GM18519 (cell line): ENCODE data around the gene ZFHX3.
"Not testable (repeated sequence)": the region's sequence is repeated elsewhere in the genome, so short reads cannot be mapped to it uniquely, and the experiment has no call there.

Experiments used
- ATAC-seq: cut with Tn5 transposase; IDR thresholded peaks from one replicate; pipeline ENCODE4 v1.9.1; 2021; ENCODE audit warnings: mild to moderate bottlenecking, moderate library complexity; ENCODE audit not compliant: unreplicated experiment, low FRiP score

The ZFHX3 gene, protein sequence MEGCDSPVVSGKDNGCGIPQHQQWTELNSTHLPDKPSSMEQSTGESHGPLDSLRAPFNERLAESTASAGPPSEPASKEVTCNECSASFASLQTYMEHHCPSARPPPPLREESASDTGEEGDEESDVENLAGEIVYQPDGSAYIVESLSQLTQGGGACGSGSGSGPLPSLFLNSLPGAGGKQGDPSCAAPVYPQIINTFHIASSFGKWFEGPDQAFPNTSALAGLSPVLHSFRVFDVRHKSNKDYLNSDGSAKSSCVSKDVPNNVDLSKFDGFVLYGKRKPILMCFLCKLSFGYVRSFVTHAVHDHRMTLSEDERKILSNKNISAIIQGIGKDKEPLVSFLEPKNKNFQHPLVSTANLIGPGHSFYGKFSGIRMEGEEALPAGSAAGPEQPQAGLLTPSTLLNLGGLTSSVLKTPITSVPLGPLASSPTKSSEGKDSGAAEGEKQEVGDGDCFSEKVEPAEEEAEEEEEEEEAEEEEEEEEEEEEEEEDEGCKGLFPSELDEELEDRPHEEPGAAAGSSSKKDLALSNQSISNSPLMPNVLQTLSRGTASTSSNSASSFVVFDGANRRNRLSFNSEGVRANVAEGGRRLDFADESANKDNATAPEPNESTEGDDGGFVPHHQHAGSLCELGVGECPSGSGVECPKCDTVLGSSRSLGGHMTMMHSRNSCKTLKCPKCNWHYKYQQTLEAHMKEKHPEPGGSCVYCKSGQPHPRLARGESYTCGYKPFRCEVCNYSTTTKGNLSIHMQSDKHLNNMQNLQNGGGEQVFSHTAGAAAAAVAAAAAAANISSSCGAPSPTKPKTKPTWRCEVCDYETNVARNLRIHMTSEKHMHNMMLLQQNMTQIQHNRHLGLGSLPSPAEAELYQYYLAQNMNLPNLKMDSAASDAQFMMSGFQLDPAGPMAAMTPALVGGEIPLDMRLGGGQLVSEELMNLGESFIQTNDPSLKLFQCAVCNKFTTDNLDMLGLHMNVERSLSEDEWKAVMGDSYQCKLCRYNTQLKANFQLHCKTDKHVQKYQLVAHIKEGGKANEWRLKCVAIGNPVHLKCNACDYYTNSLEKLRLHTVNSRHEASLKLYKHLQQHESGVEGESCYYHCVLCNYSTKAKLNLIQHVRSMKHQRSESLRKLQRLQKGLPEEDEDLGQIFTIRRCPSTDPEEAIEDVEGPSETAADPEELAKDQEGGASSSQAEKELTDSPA (N-terminal part only)

GRCh38 chr16:73047536-73048291 is at the start of gene ZFHX3:
Gene ZFHX3 (minus strand): TSS chr16:73048128. CDS start chr16:72960145, 87,983 bp downstream.
- peak; percentile 54 for ATAC-seq

DNA sequence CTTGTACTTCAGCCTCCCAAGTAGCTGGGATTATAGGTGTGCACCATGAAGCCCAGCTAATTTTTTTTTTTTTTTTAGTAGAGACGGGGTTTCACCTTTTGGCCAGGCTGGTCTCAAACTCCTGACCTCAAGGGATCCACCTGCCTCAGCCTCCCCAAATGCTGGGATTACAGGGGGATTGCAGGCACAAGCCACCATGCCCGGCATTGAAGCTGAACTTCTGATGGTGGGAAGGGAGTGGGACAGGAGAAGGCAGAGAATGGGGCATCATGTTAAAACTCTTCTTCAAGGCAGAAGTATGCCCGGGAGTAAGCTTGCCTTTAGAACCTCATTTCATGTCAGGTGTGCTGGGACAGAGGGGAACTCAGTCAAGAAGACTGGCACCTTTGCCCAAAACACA is 48.6 kb upstream of the ZFHX3 start:
- no peak for ATAC-seq

- ATAC-seq = no peak
Observed at GRCh38 chr16:73095885-73096421, 48.0 kb upstream of the ZFHX3 start.

DNA sequence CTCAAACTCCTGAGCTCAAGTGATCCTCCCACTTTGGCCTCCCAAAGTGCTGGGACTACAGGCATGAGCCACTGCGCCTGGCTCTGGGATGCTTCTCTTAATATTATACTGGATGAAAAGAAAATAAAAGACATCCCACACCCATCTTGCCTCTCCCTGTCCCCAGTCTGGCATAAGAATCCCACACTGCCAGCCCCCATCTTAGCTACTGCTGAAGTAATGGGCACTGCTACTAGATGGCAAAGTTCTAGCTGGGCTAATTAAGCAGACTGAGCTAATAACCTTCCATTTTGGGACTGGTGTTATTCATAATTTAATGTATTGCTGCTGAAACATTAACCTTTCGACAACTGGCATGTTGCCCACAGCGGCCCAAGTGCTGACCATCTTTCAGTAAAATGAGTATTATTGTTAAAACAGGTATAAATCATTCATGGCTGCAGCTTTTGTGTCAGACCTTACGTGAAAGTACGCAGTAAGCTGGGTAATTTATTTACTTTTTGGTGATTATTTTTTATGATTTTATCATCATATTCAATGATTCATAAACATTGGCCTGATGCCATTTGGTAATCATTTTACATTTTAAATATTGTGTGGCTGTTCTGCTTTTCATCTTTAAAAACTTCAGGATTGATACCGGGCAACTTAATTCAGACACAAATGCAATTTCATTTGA is 47.4 kb upstream of the ZFHX3 start:
- ATAC-seq = no peak

- ATAC-seq = no peak
Observed at GRCh38 chr16:73094371-73094770, 46.4 kb upstream of the ZFHX3 start.

- no peak for ATAC-seq
Observed at GRCh38 chr16:73093146-73094144, 45.5 kb upstream of the ZFHX3 start.

DNA sequence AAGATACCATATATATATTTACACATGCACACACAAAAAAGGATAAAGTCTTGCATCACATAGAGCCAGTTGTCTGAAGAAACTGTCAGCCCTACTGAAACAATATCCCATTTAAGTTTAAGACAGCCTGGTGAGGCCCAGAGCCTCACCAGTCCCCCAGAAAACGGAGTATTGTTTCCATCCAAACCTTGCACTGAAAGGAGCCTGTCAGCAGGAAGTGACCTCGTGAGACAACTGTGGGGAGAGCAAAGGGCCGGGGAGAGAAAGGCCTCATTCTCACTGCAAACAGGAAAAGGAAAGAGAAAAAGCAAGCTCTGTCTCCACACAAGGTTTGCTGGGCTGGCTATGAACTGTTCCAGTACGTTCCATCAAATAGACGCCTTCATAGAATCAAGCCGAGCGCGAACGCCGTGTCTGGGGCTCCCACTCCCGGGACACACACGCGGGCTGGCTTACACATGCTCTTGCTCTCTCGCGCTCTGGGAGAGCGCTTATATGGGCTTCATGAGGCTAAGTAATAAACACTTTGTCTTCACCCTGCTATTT is 44.4 kb upstream of the ZFHX3 start:
- no peak for ATAC-seq

DNA sequence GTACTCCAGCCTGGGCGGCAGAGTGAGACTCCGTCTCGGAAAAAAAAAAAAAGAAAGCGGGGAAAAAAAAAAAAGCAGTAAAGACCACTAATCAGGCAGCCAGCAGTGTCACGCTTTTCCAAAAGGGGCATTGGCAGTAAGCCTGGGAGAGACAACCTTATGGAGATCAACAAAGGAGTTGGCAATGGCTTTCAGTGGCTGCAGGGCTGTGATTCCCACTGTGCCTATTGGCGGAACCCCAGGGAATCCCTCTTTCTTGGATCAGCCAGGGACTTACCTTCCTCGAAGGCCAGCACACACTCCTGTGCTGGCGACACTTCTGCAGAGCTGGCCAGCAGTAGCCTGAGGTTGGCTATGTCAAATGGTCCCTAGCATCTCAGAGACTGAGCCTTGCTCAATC is 43.2 kb upstream of the ZFHX3 start:
- ATAC-seq = no peak

GRCh38 chr16:73089420-73089819 is 41.5 kb upstream of the ZFHX3 start:
- ATAC-seq = no peak

DNA sequence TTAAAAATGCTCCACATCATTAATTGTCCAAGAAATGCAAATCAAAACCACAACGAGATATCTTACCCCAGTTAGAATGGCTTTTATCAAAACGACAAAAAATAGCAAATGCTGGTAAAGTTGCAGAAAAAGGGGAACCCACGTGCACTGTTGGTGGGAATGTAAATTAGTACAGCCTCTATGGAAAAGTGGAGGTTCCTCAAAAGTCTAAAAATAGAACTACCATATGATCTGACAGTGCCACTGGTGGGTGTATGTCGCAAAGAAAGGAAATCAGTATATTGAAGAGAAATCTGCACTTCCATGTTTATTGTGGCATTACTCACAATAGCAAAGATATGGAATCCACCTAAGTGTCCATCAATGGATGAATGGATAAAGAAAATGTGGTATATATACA is 38.2 kb upstream of the ZFHX3 start:
- ATAC-seq = no peak

DNA sequence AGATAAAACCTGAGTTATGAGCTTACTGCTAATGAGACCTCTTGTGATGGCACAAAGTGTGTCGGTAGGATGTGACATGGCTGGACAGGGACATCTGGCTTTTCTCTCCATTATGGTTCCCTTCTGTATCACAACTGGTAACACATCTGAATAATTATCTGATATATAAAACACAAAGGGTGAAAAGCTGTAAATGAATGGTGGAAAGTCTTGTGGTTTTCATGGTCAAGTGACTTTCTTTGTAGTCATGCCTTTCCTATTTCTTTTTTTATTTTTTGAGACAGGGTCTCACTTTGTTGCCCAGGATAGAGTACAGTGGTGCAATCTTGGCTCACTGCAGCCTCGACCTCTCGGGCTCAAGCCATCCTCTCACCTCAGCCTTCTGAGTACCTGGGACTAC is 35.3 kb upstream of the ZFHX3 start:
- ATAC-seq = no peak

GRCh38 chr16:73082634-73083051 is 34.7 kb upstream of the ZFHX3 start:
- ATAC-seq = not testable (repeated sequence)

- ATAC-seq = no peak
Observed at GRCh38 chr16:73080931-73081330, 33.0 kb upstream of the ZFHX3 start.

GRCh38 chr16:73076324-73076810 is 28.4 kb upstream of the ZFHX3 start:
- ATAC-seq = no peak

GRCh38 chr16:73074382-73074781 is 26.5 kb upstream of the ZFHX3 start:
- ATAC-seq = no peak

DNA sequence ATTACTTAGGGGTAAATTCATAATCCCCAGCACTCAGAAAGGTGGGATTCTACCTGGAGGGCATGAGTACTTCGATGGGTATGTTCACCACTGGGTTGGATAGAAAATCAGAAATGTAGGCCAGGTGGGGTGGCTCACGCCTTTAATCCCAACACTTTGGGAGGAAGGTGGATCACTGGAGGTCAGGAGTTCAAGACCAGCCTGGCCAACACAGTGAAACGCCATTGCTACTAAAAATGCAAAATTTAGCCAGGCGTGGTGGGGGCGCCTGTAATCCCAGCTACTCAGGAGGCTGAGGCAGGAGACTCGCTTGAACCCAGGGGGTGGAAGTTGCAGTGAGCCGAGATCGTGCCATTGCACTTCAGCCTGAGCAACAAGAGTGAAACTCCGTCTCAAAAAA is 24.1 kb upstream of the ZFHX3 start:
- not testable (repeated sequence) for ATAC-seq

DNA sequence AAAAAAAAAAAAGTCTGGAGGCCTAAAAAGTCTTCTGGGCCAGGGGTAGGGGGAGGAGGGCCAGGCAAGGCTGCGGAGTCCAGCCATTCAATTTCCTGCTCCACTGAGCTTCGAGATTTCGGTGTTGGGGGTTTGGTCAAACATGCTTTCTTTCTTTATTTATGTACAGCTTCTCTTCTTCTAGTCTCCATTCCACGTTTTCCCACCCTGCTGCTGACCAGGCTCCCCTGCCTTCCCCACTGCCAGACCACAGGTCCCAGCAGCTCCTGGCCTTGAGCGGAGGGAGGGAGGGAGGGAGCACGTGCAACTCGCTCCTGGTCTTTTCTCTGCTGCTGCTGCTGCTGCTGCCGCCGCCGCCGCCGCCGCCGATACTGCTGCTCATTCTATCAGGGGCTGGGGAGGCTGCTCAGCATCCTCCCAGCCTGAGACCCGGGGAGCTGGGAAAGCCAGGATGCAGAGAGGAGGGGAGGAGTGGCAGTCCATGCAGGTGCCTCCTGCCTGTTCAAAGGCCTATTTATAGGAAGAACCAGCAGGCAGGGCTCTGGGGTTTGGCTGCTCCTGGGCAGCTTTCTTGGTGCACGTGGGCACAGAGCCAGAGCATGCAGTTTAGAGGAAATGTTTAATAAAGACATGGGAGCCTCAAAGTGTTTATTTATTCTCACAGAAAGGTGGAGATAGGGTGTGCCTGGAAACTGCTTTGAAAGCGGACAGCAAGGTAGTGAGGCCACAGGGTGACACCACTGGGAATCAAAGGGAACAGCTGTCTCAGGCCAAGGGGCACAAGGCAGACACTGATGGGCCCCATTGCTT is 23.4 kb upstream of the ZFHX3 start:
- no peak for ATAC-seq
